ENCODE measurements around the gene PBRM1. TPM values are rescaled to one million over a fixed set of nuclear protein-coding genes. Genes with fewer than 3 reads are reported as not detected.

Gene PBRM1
- total and polyA plus RNA-seq, 2 donors (not counting 1 experiment from before 2014, with no cell fraction given) = 37.2 to 97.3 TPM

DNA sequence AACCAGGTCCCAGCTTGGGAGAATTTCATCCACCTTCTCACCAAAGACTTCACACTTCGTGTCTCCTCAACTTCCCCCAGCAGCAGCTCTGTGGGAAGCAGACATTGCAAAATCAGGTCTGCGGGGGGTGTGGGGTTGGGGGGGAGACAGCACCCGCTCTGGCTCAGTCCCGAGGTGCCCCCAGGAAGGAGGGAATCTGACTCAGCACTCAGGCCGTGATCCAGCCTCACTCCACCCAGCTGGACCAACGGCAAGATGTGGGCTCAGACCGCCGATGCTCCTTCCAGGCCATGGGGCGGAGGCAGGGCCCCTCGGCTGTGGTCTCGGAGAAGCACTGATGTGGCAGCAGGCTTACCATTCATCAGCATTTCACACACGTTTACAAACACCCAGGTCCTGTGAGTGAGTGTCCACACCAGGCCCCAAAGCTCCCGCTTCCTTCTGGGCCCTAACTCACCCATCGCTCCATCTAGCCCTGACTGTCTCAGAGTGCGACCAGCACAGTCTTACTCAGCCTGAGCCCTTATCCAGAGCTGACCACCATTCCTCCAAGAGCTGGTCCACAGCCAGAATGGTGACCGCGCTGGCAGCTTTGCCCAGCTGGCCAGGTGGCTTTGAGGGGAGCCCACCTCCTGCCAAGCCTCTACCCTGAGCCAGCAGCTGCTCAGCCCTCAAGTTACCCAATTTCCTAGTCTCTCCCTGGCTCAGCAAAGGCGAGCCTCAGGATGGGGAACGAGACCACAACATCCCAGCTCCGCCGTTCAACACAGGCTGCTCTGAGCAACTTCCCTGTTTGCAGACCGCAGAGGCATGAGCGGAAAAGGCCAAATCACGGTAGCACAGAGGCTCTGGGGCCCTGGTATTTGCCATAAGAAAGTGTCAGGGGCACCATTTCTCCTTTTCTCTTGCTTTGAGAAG lies 187.3 kb downstream of the PBRM1 start:
- Histone ChIP-seq H2AFZ (ENCODE audit: low read length) (no peak overlapping the region), H3K4me3 (replicated peaks in 1 of 4; ENCODE audit: control extremely low read depth in 1 of 4, insufficient read depth in 1 of 4, low read depth in 3 of 4, low read length in 4 of 4) (no peak overlapping the region), H3K9ac (ENCODE audit: insufficient read depth, low read length) (no peak overlapping the region), H3K79me2 (ENCODE audit: control insufficient read depth, insufficient read depth, low read length) (no peaks in the 10 kb centered on the region), H3K9me3 (ENCODE audit: control insufficient read depth, insufficient read depth, low read depth, low read length) (no peaks in the 10 kb centered on the region), H4K20me1 (ENCODE audit: control insufficient read depth, extremely low read depth, insufficient read depth, low read length) (no peaks in the 10 kb centered on the region), H3K27me3 (ENCODE audit: control insufficient read depth, insufficient read depth, low read length) (no peaks in the 10 kb centered on the region), H3K36me3 (ENCODE audit: control insufficient read depth, insufficient read depth, low read length) (no peaks in the 10 kb centered on the region), H3K4me2 (ENCODE audit: extremely low read depth, insufficient read depth, low read length) (peak overlapping the region; percentile 23), H3K27ac (ENCODE audit: insufficient read depth, low read length) (no peak overlapping the region), H3K4me1 (ENCODE audit: control insufficient read depth, extremely low read depth, insufficient read depth, low read length) (peaks cover 8% of the 10 kb centered on the region)
- DNase-seq (ENCODE audit: low read depth in 2 of 2) = peak; percentile 85 to 92
- TF ChIP-seq EZH2 (IDR thresholded peaks at IDR 0.05; ENCODE audit: low read length, missing control alignments) (no peak), CTCF (conservative IDR thresholded peaks at IDR 0.05 in 1 of 2, IDR thresholded peaks at IDR 0.05 in 1 of 2; ENCODE audit: low read depth in 1 of 2, low read length in 2 of 2) (no peak)

- Histone ChIP-seq H3K79me2 (ENCODE audit: control insufficient read depth, insufficient read depth, low read length) (no peaks in the 10 kb centered on the region), H3K27me3 (ENCODE audit: control insufficient read depth, insufficient read depth, low read length) (no peaks in the 10 kb centered on the region), H3K4me3 (replicated peaks in 1 of 4; ENCODE audit: control extremely low read depth in 1 of 4, insufficient read depth in 1 of 4, low read depth in 3 of 4, low read length in 4 of 4) (no peak overlapping the region), H3K9ac (ENCODE audit: insufficient read depth, low read length) (no peak overlapping the region), H3K36me3 (ENCODE audit: control insufficient read depth, insufficient read depth, low read length) (peaks cover 10% of the 10 kb centered on the region), H3K4me2 (ENCODE audit: extremely low read depth, insufficient read depth, low read length) (no peak overlapping the region), H3K9me3 (ENCODE audit: control insufficient read depth, insufficient read depth, low read depth, low read length) (no peaks in the 10 kb centered on the region), H3K27ac (ENCODE audit: insufficient read depth, low read length) (no peak overlapping the region), H3K4me1 (ENCODE audit: control insufficient read depth, extremely low read depth, insufficient read depth, low read length) (peaks cover 8% of the 10 kb centered on the region), H2AFZ (ENCODE audit: low read length) (no peak overlapping the region), H4K20me1 (ENCODE audit: control insufficient read depth, extremely low read depth, insufficient read depth, low read length) (no peaks in the 10 kb centered on the region)
- no peak for TF ChIP-seq CTCF (conservative IDR thresholded peaks at IDR 0.05 in 1 of 2, IDR thresholded peaks at IDR 0.05 in 1 of 2; ENCODE audit: low read depth in 1 of 2, low read length in 2 of 2)
- no peak for TF ChIP-seq EZH2 (IDR thresholded peaks at IDR 0.05; ENCODE audit: low read length, missing control alignments)
- peak; percentile 57 to 62 for DNase-seq (ENCODE audit: low read depth in 2 of 2)
Observed at GRCh38 chr3:52495777-52496602, 189.7 kb downstream of the PBRM1 start.

Other genes with a start within 250 kb of the PBRM1 start
- gene SEMA3G, start 240.8 kb downstream of the PBRM1 start, total RNA-seq = under 0.01 and 0.17 TPM in 2 replicates
- gene SEMA3G, start 240.8 kb downstream of the PBRM1 start, polyA plus RNA-seq = 0.02 TPM in 1 of 2 replicates, not detected in the other
- 0.33 and 0.51 TPM in 2 replicates for gene TNNC1, start 231.9 kb downstream of the PBRM1 start, total RNA-seq
- 0.69 and 0.89 TPM in 2 replicates for gene TNNC1, start 231.9 kb downstream of the PBRM1 start, polyA plus RNA-seq
- 51.4 and 69.9 TPM in 2 replicates for gene NISCH, start 230.3 kb downstream of the PBRM1 start, total RNA-seq
- 30.8 and 31.1 TPM in 2 replicates for gene NISCH, start 230.3 kb downstream of the PBRM1 start, polyA plus RNA-seq
- gene STAB1, start 190.6 kb downstream of the PBRM1 start, total RNA-seq = under 0.01 TPM in 2 replicates
- 0.03 and 0.09 TPM in 2 replicates for gene STAB1, start 190.6 kb downstream of the PBRM1 start, polyA plus RNA-seq
- 18.0 and 20.3 TPM in 2 replicates for gene NT5DC2, start 152.1 kb downstream of the PBRM1 start, total RNA-seq
- gene NT5DC2, start 152.1 kb downstream of the PBRM1 start, polyA plus RNA-seq = 61.5 and 83.6 TPM in 2 replicates
- 5.1 and 9.4 TPM in 2 replicates for gene UQCC5, start 149.3 kb downstream of the PBRM1 start, total RNA-seq
- 12.3 and 13.8 TPM in 2 replicates for gene UQCC5, start 149.3 kb downstream of the PBRM1 start, polyA plus RNA-seq
- gene GNL3, start 119 bp upstream of the PBRM1 start, total RNA-seq = 99.9 and 145 TPM in 2 replicates
- 71.5 and 75.2 TPM in 2 replicates for gene GNL3, start 119 bp upstream of the PBRM1 start, polyA plus RNA-seq
- 107 and 116 TPM in 2 replicates for gene GLT8D1, start 19.9 kb upstream of the PBRM1 start, total RNA-seq
- gene GLT8D1, start 19.9 kb upstream of the PBRM1 start, polyA plus RNA-seq = 99.6 and 160 TPM in 2 replicates
- gene SPCS1, start 20.2 kb upstream of the PBRM1 start, total RNA-seq = 46.0 and 49.0 TPM in 2 replicates
- gene SPCS1, start 20.2 kb upstream of the PBRM1 start, polyA plus RNA-seq = 134 and 151 TPM in 2 replicates
- 21.3 and 24.9 TPM in 2 replicates for gene NEK4, start 85.0 kb upstream of the PBRM1 start, total RNA-seq
- 12.7 and 16.0 TPM in 2 replicates for gene NEK4, start 85.0 kb upstream of the PBRM1 start, polyA plus RNA-seq
- not detected in 2 replicates for gene ITIH1, start 91.7 kb upstream of the PBRM1 start, total RNA-seq
- not detected in 2 replicates for gene ITIH1, start 91.7 kb upstream of the PBRM1 start, polyA plus RNA-seq
- gene ITIH3, start 108.9 kb upstream of the PBRM1 start, total RNA-seq = under 0.01 and 0.17 TPM in 2 replicates
- gene ITIH3, start 108.9 kb upstream of the PBRM1 start, polyA plus RNA-seq = 0.05 and 1.5 TPM in 2 replicates
- 2.6 TPM in 2 replicates for gene ITIH4, start 144.8 kb upstream of the PBRM1 start, total RNA-seq
- 0.36 and 1.1 TPM in 2 replicates for gene ITIH4, start 144.8 kb upstream of the PBRM1 start, polyA plus RNA-seq
- not detected in 2 replicates for gene MUSTN1, start 149.1 kb upstream of the PBRM1 start, total RNA-seq
- gene MUSTN1, start 149.1 kb upstream of the PBRM1 start, polyA plus RNA-seq = 3.2 TPM in 1 of 2 replicates, not detected in the other
- 10.3 and 13.0 TPM in 2 replicates for gene STIMATE, start 211.6 kb upstream of the PBRM1 start, total RNA-seq
- 11.6 and 11.7 TPM in 2 replicates for gene STIMATE, start 211.6 kb upstream of the PBRM1 start, polyA plus RNA-seq

Measured in fibroblast of lung (primary cell).